Stimulated activated CD4-positive, alpha-beta T cell treated with anti-CD3 and anti-CD28 coated beads, Interleukin-12 subunit alpha, Interleukin-12 subunit beta, amount 100 ng/mL, for 24 hours (primary cell): Measurements from ENCODE around the gene GCA.

Experiments used
- DNase-seq, 2 experiments: peaks; one replicate each; pipeline ENCODE4 v3.0.0-alpha.2; 2020; ENCODE audit warnings: low read depth in 2 of 2

GCA gene

GRCh38 chr2:162328424-162329157 is 15.3 kb upstream of the GCA start:
- DNase-seq, result no peak

- DNase-seq, result no peak
Measured at GRCh38 chr2:162330881-162331280, 13.1 kb upstream of the GCA start.

- DNase-seq, result no peak
Measured at GRCh38 chr2:162333968-162334367, 10.0 kb upstream of the GCA start.

- no peak for DNase-seq
Measured at GRCh38 chr2:162337868-162338267, 6.1 kb upstream of the GCA start.

GRCh38 chr2:162340822-162341221 is 3.1 kb upstream of the GCA start:
- DNase-seq, result no peak

- DNase-seq, result no peak
Measured at GRCh38 chr2:162342321-162342720, 1.6 kb upstream of the GCA start.

GRCh38 chr2:162342841-162343240 is 1.1 kb upstream of the GCA start:
- DNase-seq, result no peak

- no peak for DNase-seq
Measured at GRCh38 chr2:162343492-162343823, 474 bp upstream of the GCA start.

GRCh38 chr2:162344617-162344950 is 652 bp downstream of the GCA start:
- no peak for DNase-seq

- DNase-seq, result no peak
Measured at GRCh38 chr2:162365392-162365791, 21.5 kb downstream of the GCA start.

- no peak for DNase-seq
Measured at GRCh38 chr2:162368494-162368893, 24.6 kb downstream of the GCA start.

GRCh38 chr2:162369551-162369950 is 25.6 kb downstream of the GCA start:
- DNase-seq, result no peak

- DNase-seq, result no peak
Measured at GRCh38 chr2:162370931-162371330, 27.0 kb downstream of the GCA start.

- no peak for DNase-seq
Measured at GRCh38 chr2:162372818-162373217, 28.9 kb downstream of the GCA start.

- DNase-seq, result no peak
Measured at GRCh38 chr2:162379719-162380580, 36.0 kb downstream of the GCA start.

GRCh38 chr2:162381851-162382250 is 37.9 kb downstream of the GCA start:
- no peak for DNase-seq

- no peak for DNase-seq
Measured at GRCh38 chr2:162382278-162382677, 38.3 kb downstream of the GCA start.

- no peak for DNase-seq
Measured at GRCh38 chr2:162385536-162385935, 41.6 kb downstream of the GCA start.

GRCh38 chr2:162390801-162391200 is 46.9 kb downstream of the GCA start:
- no peak for DNase-seq

- no peak for DNase-seq
Measured at GRCh38 chr2:162400336-162400735, 56.4 kb downstream of the GCA start.

- DNase-seq, result no peak
Measured at GRCh38 chr2:162401871-162402270, 57.9 kb downstream of the GCA start.

GRCh38 chr2:162403884-162404283 is 60.0 kb downstream of the GCA start:
- DNase-seq, result no peak
